GM15510 (cell line): Measurements from ENCODE around the gene EME1.

ENCODE experiments used
- POLR2A ChIP-seq: IDR thresholded peaks from 3 replicates; pipeline ENCODE4 v1.6.1; 2011; ENCODE audit warnings: borderline replicate concordance; ENCODE audit not compliant: insufficient read length; ENCODE audit errors: extremely low read depth

The EME1 gene

GRCh38 chr17:50423553-50424159, 50.6 kb downstream of the EME1 start:
- no peak for TF ChIP-seq POLR2A

- TF ChIP-seq POLR2A, result no peak
These were observed 51.4 kb downstream of the EME1 start for GRCh38 chr17:50424246-50424995.

GRCh38 chr17:50424996-50425681, 52.1 kb downstream of the EME1 start:
- no peak for TF ChIP-seq POLR2A

GRCh38 chr17:50425682-50426471, 52.8 kb downstream of the EME1 start, which contains the start of gene ACSF2:
ACSF2 (plus strand) TSS chr17:50426218; CDS start chr17:50426262, 44 bp downstream.
- TF ChIP-seq POLR2A, result peak; percentile 62

GRCh38 chr17:50426472-50426782, 53.4 kb downstream of the EME1 start:
- no peak for TF ChIP-seq POLR2A

GRCh38 chr17:50426814-50427787, 54.1 kb downstream of the EME1 start:
- TF ChIP-seq POLR2A, result peak; percentile 33

DNA sequence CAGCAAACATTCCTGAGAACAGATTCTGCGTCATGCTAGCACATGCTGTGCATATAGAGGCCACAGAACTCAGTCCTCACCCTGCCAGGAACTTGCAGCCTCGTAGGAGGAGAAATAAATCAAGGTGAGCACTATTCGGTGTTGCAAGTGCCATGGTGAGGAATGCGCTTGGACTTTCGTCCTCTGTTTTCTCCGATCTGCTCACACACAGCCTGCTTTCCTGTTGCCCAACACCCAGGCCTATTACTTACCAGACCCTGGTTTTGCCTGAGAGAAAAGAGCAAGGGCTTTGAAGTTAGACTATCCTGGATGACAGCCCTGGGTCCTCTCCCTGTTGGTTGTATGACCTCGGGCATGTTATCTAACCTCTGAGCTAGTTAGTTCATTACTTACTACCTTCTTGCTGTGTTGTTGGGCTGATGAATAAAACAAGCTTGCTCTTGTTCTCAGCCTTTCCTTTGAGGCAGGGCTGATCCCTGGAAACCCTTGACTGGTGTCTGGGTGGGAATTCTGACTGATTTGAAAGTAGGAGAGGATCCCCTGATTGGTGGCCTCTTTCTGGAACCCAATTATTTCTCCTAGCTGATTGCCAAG, 55.9 kb downstream of the EME1 start:
- TF ChIP-seq POLR2A, result no peak

GRCh38 chr17:50429793-50430192, 56.8 kb downstream of the EME1 start:
- no peak for TF ChIP-seq POLR2A
